ENCODE results near the gene BAIAP3. TPM values are rescaled to one million over a fixed set of nuclear protein-coding genes. Genes with fewer than 3 reads are reported as not detected.

Gene BAIAP3
- polyA plus RNA-seq, 6 donors from 2014 or later = 0.20 to 1.3 (median 0.67) TPM; not detected in 1

DNA sequence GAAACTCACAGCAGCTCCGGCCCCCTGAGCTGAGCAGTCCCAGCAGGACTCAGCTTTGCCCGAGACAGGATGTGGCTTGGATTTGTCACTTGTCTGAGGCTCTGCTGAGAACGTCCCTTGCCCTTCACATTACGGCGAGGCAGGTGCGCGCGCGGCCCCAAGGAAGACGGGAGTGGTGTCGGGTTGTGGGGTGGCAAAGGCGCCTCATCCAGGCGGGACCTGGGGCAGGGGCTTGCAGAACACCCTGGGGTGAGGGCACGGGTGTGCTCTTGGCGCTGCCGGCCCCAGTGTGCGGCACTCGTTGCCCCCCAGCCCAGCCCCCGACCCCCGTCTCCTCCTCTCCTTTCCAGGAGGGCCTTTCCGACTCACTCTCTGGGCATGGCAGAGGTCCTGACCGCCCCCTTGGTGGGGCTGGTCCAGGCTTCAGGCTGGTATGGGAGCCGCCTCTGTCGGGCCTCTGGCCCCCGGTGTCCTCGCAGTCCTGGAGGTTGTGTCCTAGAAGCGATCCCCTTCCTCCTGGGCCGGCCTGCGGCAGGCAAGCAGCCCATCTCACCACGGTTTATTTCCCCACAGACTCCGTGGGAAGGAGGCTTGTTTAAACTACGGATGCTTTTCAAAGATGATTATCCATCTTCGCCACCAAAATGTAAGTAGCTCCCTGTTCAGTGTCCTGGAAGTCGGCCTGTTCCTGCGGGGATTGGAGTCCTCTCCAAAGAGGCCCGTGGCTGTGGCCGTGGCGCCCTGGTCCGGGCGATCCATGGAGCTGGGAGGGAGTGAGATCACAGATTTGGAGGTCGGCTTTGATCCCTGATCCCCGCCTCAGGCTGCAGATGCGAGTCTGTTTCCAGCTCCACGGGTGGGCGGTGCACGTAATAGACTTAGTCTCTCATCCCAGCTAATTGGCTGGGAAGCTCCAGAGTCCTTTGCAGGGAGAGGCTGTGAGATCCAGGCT is 18.1 kb upstream of the BAIAP3 start:
- Mint-ChIP-seq H3K36me3 (peaks cover 1 to 10% of the 10 kb centered on the region in 2 donors), H3K27me3 (no peaks in the 10 kb centered on the region), H3K4me3 (no peak overlapping the region), H3K9me3 (no peaks in the 10 kb centered on the region), H3K27ac (peak overlapping the region in 1 of 6 donors; percentile 24), H3K4me1 (peaks cover 23 to 40% (median 37%) of the 10 kb centered on the region in 3 donors)
- ATAC-seq (ENCODE audit: low read depth in 2 of 2) = no peak
- no peak for DNase-seq

DNA sequence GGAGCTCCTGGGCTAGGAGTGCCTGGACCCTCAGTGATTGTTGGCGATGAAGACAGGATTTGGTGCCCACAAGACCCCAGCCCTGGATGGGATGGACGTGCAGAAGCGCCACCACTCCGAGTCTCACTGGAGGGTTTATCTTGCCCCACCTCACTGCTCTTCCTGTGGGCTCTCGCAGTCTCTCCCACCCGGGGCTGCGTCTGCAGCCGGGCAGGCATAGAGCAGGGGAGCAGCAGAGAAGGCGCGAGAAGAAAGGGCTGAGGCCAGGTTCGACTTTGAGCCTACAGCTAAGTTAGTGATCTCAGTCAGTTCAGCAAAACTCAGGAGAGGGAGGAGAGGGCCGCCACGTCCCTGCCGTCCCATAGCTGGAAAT is 17.4 kb upstream of the BAIAP3 start:
- H3K27ac Mint-ChIP-seq = no peak overlapping the region
- H3K4me1 Mint-ChIP-seq = peaks cover 16 to 34% (median 31%) of the 10 kb centered on the region in 3 donors
- DNase-seq = no peak
- no peak overlapping the region for H3K4me3 Mint-ChIP-seq
- H3K27me3 Mint-ChIP-seq = no peaks in the 10 kb centered on the region
- peaks cover 0 to 8% of the 10 kb centered on the region in 2 donors for H3K36me3 Mint-ChIP-seq
- ATAC-seq (ENCODE audit: low read depth in 2 of 2) = no peak
- no peaks in the 10 kb centered on the region for H3K9me3 Mint-ChIP-seq

DNA sequence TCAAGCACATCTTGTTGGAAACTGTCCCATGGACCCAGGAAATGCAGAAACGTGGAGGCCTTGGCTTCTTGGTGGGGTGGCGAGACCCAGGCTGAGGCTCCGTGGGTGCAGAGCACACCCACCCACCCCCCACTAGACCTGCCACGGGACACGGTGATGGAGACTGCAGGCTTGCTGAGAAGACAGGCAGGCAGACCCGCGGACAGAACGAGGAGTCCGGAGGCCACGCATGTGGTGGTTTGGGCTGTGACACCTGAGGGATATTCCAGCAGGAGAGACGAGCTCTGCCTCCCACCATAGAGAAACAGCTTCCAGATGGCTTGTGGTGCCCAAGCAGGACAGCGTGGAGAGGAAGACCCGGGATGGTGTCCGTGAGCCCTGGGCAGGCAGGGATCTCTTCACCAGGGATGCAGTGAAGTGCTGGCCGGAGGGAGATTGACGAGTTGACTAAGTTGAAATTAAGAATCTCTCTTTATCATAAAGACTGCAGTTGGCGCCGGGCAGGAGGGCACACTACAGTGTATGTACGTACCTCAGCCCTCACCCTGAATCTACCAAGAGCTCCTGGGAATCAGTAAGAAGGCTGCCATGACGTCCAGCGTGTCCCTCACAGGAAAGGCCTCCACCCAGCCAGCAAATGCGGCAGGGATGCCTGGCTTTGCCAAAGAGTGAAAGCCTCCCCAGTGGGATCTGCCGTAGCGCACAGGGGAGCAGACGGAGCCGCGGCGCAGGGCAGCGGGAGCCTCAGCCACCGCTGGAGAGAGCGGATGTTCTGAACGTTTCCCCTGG is 15.8 kb upstream of the BAIAP3 start:
- no peaks in the 10 kb centered on the region for H3K9me3 Mint-ChIP-seq
- H3K27ac Mint-ChIP-seq = peak overlapping the region in 2 of 6 donors; percentile 74 to 85
- peaks cover 0 to 8% of the 10 kb centered on the region in 2 donors for H3K36me3 Mint-ChIP-seq
- no peaks in the 10 kb centered on the region for H3K27me3 Mint-ChIP-seq
- H3K4me1 Mint-ChIP-seq = peaks cover 12 to 21% (median 15%) of the 10 kb centered on the region in 3 donors
- no peak for DNase-seq
- ATAC-seq (ENCODE audit: low read depth in 2 of 2) = no peak
- H3K4me3 Mint-ChIP-seq = peak overlapping the region in 1 of 8 donors; percentile 9

DNA sequence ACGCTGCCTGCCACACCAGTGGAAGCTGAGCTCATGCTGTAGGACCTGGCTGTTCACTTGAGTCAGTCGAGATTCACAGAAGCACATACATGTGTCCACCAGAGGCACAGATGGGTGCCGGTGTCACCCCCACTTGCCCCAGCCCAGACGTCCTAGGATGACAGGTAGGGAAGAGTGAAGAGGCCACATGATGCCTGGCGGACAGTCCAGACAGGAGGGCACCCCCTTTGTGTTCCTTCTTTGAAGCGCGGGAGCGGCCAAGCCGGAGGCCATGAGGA is 15.2 kb upstream of the BAIAP3 start:
- DNase-seq (no peak), ATAC-seq (ENCODE audit: low read depth in 2 of 2) (no peak)
- H3K9me3 Mint-ChIP-seq = no peaks in the 10 kb centered on the region
- no peaks in the 10 kb centered on the region for H3K27me3 Mint-ChIP-seq
- peak overlapping the region in 2 of 6 donors; percentile 85 to 93 for H3K27ac Mint-ChIP-seq
- H3K36me3 Mint-ChIP-seq = peaks cover 0 to 8% of the 10 kb centered on the region in 2 donors
- H3K4me1 Mint-ChIP-seq = peaks cover 7 to 16% (median 10%) of the 10 kb centered on the region in 3 donors
- H3K4me3 Mint-ChIP-seq = peak overlapping the region in 1 of 8 donors; percentile 9

DNA sequence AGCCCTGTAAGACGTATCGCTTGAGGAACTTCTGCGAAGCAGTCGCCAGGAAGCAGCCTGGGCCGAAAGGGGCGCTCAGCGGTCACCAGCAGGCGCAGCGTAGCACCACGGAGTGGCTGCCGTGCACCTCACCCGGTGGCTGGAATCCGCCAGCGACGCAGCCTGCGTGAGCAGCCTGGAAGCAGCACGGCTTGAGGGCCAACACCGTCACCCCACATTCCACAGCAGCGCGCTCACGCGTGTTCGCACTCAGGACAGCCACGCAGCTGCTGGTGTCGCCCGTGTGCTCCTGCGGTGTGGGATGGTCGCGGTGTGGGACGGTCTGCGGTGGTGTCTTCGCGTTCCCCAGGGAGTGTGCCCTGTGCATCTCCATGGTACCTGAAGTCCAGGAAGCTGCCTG is 14.4 kb upstream of the BAIAP3 start:
- H3K4me3 Mint-ChIP-seq = no peak overlapping the region
- H3K27me3 Mint-ChIP-seq = no peaks in the 10 kb centered on the region
- H3K9me3 Mint-ChIP-seq = no peaks in the 10 kb centered on the region
- ATAC-seq (ENCODE audit: low read depth in 2 of 2) = no peak
- DNase-seq = no peak
- H3K27ac Mint-ChIP-seq = no peak overlapping the region
- H3K36me3 Mint-ChIP-seq = peaks cover 0 to 8% of the 10 kb centered on the region in 2 donors
- peaks cover 7 to 17% (median 9%) of the 10 kb centered on the region in 3 donors for H3K4me1 Mint-ChIP-seq

DNA sequence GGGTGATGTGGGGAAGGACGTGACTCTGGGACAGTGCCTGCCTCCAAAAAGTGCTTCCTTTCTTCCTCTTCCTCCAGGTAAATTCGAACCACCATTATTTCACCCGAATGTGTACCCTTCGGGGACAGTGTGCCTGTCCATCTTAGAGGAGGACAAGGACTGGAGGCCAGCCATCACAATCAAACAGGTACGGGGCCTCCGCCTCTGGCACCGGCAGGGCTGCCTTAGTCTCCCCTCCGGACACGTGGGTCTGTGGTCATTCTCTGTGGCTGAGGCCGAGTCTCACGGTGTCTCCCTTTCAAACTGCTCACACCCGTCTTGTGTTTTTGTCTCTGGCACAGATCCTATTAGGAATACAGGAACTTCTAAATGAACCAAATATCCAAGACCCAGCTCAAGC is 13.3 kb upstream of the BAIAP3 start:
- Mint-ChIP-seq H3K27me3 (no peaks in the 10 kb centered on the region), H3K4me3 (no peak overlapping the region), H3K27ac (peak overlapping the region in 1 of 6 donors; percentile 30), H3K9me3 (no peaks in the 10 kb centered on the region), H3K4me1 (peaks cover 4 to 13% (median 9%) of the 10 kb centered on the region in 3 donors), H3K36me3 (peaks cover 0 to 8% of the 10 kb centered on the region in 2 donors)
- ATAC-seq (ENCODE audit: low read depth in 2 of 2) (no peak), DNase-seq (no peak)

DNA sequence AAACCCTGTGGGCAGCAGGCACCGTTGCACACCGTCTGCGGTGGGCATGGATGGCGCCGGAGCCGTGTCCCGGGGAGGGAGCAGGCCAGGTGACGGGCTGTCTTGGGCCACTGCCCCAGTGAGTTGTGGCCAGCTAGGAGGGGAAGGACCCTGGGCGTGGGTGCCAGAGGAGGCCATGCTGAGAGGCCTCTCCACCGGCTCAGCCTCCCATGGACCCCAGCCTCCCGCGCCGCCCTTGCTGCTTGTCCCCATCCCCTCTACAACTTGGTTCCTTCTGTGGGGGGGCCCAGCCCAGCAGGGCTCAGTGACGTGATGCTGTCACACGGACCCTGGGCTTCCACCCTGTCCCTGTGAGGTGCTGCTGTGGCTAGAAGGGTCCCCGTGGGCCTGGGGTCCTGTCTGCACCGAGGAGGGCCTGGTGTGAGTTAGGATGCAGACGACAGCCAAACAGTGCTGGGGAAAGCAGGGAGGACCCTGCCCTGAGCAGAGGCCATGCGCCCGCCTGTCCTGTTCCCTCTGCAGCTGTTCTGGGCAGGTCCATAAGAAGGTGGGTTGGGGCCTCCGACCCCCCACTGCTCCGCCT is 12.7 kb upstream of the BAIAP3 start:
- Mint-ChIP-seq H3K9me3 (no peaks in the 10 kb centered on the region), H3K27ac (peak overlapping the region in 1 of 6 donors; percentile 88), H3K4me3 (no peak overlapping the region), H3K36me3 (peaks cover 0 to 8% of the 10 kb centered on the region in 2 donors), H3K4me1 (peaks cover 4 to 13% (median 9%) of the 10 kb centered on the region in 3 donors), H3K27me3 (no peaks in the 10 kb centered on the region)
- no peak for DNase-seq
- no peak for ATAC-seq (ENCODE audit: low read depth in 2 of 2)

DNA sequence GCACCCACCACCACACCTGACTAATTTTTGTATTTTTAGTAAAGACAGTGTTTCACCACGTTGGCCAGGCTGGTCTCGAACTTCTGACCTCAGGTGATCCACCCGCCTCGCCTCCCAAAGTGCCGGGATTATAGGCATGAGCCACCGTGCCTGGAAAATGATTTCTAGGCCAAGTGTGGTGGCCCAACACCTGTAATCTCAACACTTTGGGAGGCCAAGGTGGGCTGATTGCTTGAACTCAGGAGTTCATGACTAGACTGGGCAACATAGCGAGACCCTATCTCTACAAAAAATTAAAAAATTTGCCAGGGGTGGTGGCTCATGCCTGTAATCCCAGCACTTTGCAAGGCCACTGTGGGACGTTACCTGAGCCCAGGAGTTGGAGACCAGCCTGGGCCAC is 11.0 kb upstream of the BAIAP3 start:
- H3K9me3 Mint-ChIP-seq = no peaks in the 10 kb centered on the region
- H3K27ac Mint-ChIP-seq = no peak overlapping the region
- H3K4me3 Mint-ChIP-seq = no peak overlapping the region
- no peaks in the 10 kb centered on the region for H3K27me3 Mint-ChIP-seq
- ATAC-seq (ENCODE audit: low read depth in 2 of 2) = no peak
- peaks cover 3 to 9% (median 4%) of the 10 kb centered on the region in 3 donors for H3K4me1 Mint-ChIP-seq
- DNase-seq = no peak
- H3K36me3 Mint-ChIP-seq = peaks cover 4 to 8% of the 10 kb centered on the region in 2 donors

DNA sequence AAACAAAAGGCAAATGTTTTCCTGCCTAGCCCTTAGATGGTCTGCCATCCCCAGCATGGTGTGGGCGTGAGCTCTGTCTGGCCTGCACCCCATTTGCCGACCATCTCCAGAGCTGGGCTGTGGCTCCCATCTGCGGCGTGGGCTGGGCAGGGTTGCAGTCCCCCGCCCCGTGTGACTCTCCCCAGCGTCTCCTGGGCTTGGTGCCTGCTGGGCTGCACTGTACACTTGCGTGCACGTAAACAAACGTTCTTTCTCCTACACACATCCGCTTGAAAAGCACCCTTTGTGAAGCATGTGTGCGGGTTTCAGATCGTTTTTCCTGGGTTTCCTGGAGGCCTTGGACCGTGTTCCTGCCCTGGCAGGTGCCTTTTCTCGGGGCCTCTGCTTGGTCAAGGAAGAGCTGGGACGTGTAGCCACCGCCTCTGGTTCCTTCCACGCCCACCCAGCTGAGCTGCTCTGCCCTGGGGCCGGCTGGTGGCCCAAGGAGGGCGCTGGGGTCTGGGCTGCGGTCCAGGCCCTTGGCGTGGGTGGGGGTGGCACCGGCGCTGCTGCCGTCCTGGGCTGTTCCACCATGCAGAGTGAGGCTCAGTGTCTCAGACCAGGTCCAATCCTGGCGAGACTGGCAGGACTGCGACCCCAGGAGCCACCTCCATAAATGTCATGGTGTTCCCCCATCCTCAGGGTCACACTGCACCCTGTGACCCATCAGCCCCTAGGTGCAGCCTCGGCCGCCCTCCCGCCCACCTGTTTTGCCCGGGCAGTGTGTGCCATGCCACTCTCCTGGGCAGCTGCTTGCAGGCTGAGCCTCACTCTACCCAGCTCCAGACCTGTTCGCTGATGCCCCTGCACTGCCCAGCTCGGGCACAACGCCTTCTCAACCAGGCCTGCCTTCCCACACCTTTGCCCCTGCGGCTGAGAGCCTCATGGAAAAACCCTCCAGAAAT is 9.9 kb upstream of the BAIAP3 start:
- ATAC-seq (ENCODE audit: low read depth in 2 of 2) (no peak), DNase-seq (no peak)
- Mint-ChIP-seq H3K27me3 (no peaks in the 10 kb centered on the region), H3K9me3 (no peaks in the 10 kb centered on the region), H3K4me3 (no peak overlapping the region), H3K36me3 (peaks cover 1 to 4% of the 10 kb centered on the region in 2 donors), H3K4me1 (peaks cover 0 to 3% (median under 1%) of the 10 kb centered on the region in 3 donors), H3K27ac (peak overlapping the region in 1 of 6 donors; percentile 67)

DNA sequence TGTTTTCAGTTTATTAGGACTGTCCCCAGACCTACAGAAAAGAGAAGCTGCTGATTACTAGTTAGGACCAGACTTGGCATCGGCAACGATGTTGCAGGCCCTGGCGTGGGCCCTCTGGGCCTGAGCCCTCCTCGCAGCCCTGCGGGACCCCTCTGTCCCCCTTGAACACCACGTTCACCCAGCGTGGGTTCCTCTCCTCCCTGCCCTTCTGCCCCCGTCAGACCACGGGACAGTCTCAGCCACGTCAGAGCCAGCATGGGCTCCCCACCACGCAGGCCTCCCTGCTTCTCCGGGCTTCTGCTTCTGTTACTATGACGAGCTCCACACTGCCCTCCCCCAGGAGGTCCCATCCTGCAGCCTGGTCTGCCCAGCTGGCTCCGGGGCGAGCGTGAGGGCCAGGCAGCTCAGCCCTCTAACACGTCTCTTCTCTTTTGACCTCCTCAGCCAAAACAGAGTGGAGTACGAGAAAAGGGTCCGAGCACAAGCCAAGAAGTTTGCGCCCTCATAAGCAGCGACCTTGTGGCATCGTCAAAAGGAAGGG is 9.1 kb upstream of the BAIAP3 start:
- no peak overlapping the region for H3K4me3 Mint-ChIP-seq
- H3K36me3 Mint-ChIP-seq = peaks cover 0 to 4% of the 10 kb centered on the region in 2 donors
- H3K27ac Mint-ChIP-seq = peak overlapping the region in 1 of 6 donors; percentile 67

DNA sequence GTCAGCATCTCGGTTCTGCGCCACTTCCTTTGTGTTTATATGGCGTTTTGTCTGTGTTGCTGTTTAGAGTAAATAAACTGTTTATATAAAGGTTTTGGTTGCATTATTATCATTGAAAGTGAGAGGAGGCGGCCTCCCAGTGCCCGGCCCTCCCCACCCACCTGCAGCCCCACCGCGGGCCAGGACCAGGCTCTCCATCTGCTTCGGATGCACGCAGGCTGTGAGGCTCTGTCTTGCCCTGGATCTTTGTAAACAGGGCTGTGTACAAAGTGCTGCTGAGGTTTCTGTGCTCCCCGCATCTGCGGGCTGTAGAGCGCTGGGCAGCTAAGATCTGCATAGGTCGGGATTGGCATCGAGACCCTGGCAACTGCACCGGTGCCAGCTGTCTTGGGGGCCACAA is 8.2 kb upstream of the BAIAP3 start:
- Mint-ChIP-seq H3K36me3 (peaks cover 0 to 4% of the 10 kb centered on the region in 2 donors), H3K4me1 (peaks cover 0 to 3% (median 0%) of the 10 kb centered on the region in 3 donors), H3K27ac (no peak overlapping the region), H3K4me3 (no peak overlapping the region), H3K27me3 (no peaks in the 10 kb centered on the region), H3K9me3 (peaks cover 0 to 2% (median 0%) of the 10 kb centered on the region in 7 donors)
- ATAC-seq (ENCODE audit: low read depth in 2 of 2) (no peak), DNase-seq (no peak)

More for the DNA sequence above, 9.1 kb upstream of the BAIAP3 start:
- Mint-ChIP-seq H3K4me1 (peaks cover 0 to 3% (median 0%) of the 10 kb centered on the region in 3 donors), H3K27me3 (no peaks in the 10 kb centered on the region), H3K9me3 (no peaks in the 10 kb centered on the region)
- no peak for ATAC-seq (ENCODE audit: low read depth in 2 of 2)
- DNase-seq = no peak

DNA sequence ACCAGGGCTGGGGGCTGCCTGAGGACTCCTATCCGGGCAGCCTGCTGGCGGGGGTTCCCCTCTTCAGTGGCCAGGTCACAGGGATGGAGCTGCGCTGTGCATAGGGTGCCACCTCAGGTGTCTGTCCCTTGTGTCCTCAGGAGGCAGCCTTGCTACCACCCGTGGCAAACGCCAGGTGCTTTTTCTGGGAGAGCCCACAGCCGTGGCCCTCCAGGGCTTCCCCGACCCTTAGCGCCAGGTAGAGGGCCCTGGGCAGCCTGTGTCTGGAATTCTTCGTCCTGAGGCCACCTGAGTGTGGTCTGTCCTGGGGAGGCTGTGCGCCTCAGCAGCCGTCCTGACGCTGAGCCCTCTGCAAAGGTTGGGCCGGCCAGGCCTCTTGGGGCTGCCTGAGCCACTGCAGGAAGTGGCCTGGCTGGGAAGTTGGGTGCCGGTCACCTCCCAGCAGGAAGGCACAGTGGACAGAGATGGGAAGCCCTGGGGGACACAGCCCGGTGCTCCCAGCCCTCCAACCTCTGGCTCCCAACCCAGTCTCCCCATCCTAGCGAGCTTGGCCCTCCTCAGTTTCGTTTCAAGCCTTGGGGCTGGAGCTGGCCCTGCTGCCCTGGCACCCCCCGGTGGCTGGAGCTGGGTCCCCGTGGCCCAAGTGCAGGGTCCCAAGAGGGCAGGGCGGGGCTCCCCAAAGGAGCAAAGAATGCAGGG is 7.6 kb upstream of the BAIAP3 start:
- H3K36me3 Mint-ChIP-seq = peaks cover 0 to 4% of the 10 kb centered on the region in 2 donors
- H3K4me3 Mint-ChIP-seq = no peak overlapping the region
- H3K4me1 Mint-ChIP-seq = peaks cover 0 to 3% (median 0%) of the 10 kb centered on the region in 3 donors
- DNase-seq (no peak), ATAC-seq (ENCODE audit: low read depth in 2 of 2) (peak in 1 of 2 donors; percentile 17)
- no peak overlapping the region for H3K27ac Mint-ChIP-seq
- peaks cover 0 to 2% (median 0%) of the 10 kb centered on the region in 7 donors for H3K9me3 Mint-ChIP-seq
- H3K27me3 Mint-ChIP-seq = no peaks in the 10 kb centered on the region

Data from naive B cell (primary cell).